H1 (cell line): ENCODE data around the gene RRM1.

Experiments used
- BRCA1 ChIP-seq: IDR thresholded peaks from 2 replicates; pipeline ENCODE4 v1.6.1; 2012; ENCODE audit warnings: low read depth, low read length, improper control_type of control experiment
- EGR1 ChIP-seq: IDR thresholded peaks from 2 replicates; pipeline ENCODE4 v1.6.1; 2011; ENCODE audit warnings: low read depth, low read length, borderline replicate concordance
- EP300 ChIP-seq, 2 experiments: IDR thresholded peaks; 1 replicate in 1 of 2; 2 replicates in 1 of 2; pipeline ENCODE4 v1.6.1; 2011 to 2012; ENCODE audit warnings: low read depth in 2 of 2, low read length in 2 of 2, mild to moderate bottlenecking in 2 of 2, borderline replicate concordance in 1 of 2, inconsistent platforms in 1 of 2, moderate library complexity in 1 of 2
- GTF2F1 ChIP-seq: IDR thresholded peaks from 2 replicates; pipeline ENCODE4 v1.6.1; 2012; ENCODE audit warnings: low read depth, low read length, improper control_type of control experiment, borderline replicate concordance
- JUND ChIP-seq: IDR thresholded peaks from 2 replicates; pipeline ENCODE4 v1.6.1; 2011; ENCODE audit warnings: mild to moderate bottlenecking, improper control_type of control experiment, low read length
- MAFK ChIP-seq: IDR thresholded peaks from 2 replicates; pipeline ENCODE4 v1.6.1; 2012; ENCODE audit warnings: low read depth, mild to moderate bottlenecking, improper control_type of control experiment, low read length
- POLR2A ChIP-seq, 2 experiments: IDR thresholded peaks; 1 replicate in 1 of 2; 2 replicates in 1 of 2; pipeline ENCODE4 v1.6.1; 2011; ENCODE audit warnings: low read depth in 2 of 2, low read length in 2 of 2, mild to moderate bottlenecking in 2 of 2; ENCODE audit errors: control extremely low read depth in 1 of 2
- POLR2AphosphoS5 ChIP-seq: IDR thresholded peaks from 2 replicates; pipeline ENCODE4 v1.6.1; 2011; ENCODE audit warnings: low read depth, low read length
- RFX5 ChIP-seq: IDR thresholded peaks from 2 replicates; pipeline ENCODE4 v1.6.1; 2011; ENCODE audit warnings: low read depth, low read length, improper control_type of control experiment, borderline replicate concordance
- SP1 ChIP-seq: IDR thresholded peaks from 2 replicates; pipeline ENCODE4 v1.6.1; 2011; ENCODE audit warnings: low read depth, low read length
- TAF1 ChIP-seq: IDR thresholded peaks from 2 replicates; pipeline ENCODE4 v1.6.1; 2011; ENCODE audit warnings: mild to moderate bottlenecking, low read depth, low read length
- TAF7 ChIP-seq: optimal IDR thresholded peaks from 2 replicates; pipeline ENCODE3; 2011; ENCODE audit warnings: low read depth, mild to moderate bottlenecking, inconsistent platforms, low read length, moderate library complexity, borderline replicate concordance
- TF ChIP-seq, protein P1 (sequence below), 3 experiments: IDR thresholded peaks; 1 replicate in 2 of 3; 2 replicates in 1 of 3; pipeline versions ENCODE4 v1.5.1 to v1.6.1; 2011; ENCODE audit warnings: low read length in 3 of 3, mild to moderate bottlenecking in 3 of 3, inconsistent platforms in 2 of 3, low read depth in 1 of 3, moderate library complexity in 1 of 3; ENCODE audit not compliant: insufficient read depth in 1 of 3; ENCODE audit errors: control extremely low read depth in 1 of 3

DNA sequence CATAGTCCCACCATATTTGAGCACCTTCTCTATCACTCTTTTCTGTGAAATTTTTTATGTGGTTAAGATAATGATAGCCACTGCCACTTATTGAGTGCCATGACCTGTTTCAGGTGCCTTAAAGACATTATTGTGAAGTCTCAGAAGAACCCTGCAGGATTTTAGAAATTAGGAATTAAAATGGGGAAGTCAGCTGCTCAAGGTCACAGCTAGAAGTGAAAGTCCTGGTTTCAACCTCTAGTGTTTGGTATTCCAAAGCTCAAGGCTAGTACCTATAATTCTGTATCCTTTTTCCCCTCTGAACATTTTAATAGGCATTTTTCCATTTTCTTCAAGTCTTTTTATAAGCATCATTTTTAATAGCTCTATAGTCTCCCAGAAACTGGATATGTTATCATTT lies 9.0 kb upstream of the RRM1 start:
- TF ChIP-seq POLR2A (IDR thresholded peaks at IDR 0.05; ENCODE audit: control extremely low read depth in 1 of 2, low read depth in 2 of 2, low read length in 2 of 2) (no peak), GTF2F1 (no peak), BRCA1 (no peak), TAF1 (no peak), JUND (no peak), EGR1 (no peak), SP1 (no peak), MAFK (no peak), TAF7 (no peak), POLR2AphosphoS5 (no peak), EP300 (IDR thresholded peaks at IDR 0.05; ENCODE audit: borderline replicate concordance in 1 of 2, low read depth in 2 of 2, low read length in 2 of 2) (no peak), RFX5 (no peak)
- TF ChIP-seq, protein P1, sequence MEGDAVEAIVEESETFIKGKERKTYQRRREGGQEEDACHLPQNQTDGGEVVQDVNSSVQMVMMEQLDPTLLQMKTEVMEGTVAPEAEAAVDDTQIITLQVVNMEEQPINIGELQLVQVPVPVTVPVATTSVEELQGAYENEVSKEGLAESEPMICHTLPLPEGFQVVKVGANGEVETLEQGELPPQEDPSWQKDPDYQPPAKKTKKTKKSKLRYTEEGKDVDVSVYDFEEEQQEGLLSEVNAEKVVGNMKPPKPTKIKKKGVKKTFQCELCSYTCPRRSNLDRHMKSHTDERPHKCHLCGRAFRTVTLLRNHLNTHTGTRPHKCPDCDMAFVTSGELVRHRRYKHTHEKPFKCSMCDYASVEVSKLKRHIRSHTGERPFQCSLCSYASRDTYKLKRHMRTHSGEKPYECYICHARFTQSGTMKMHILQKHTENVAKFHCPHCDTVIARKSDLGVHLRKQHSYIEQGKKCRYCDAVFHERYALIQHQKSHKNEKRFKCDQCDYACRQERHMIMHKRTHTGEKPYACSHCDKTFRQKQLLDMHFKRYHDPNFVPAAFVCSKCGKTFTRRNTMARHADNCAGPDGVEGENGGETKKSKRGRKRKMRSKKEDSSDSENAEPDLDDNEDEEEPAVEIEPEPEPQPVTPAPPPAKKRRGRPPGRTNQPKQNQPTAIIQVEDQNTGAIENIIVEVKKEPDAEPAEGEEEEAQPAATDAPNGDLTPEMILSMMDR (IDR thresholded peaks at IDR 0.05; ENCODE audit: control extremely low read depth in 1 of 3, insufficient read depth in 1 of 3, low read depth in 1 of 3, low read length in 3 of 3), result no peak
